Left ventricle myocardium superior (tissue), 1 donor: ENCODE measurements around the gene HAGHL. TPM values are rescaled to one million over a fixed set of nuclear protein-coding genes. Genes with fewer than 3 reads are reported as not detected.
"Not testable (repeated sequence)": the region's sequence is repeated elsewhere in the genome, so short reads cannot be mapped to it uniquely, and the experiment has no call there.

Source experiments
- ATAC-seq: fragments of 200-7000 bp; cut with Tn5 transposase; one replicate; pipeline ENCODE4 v1.9.1; 2020; ENCODE audit warnings: mild to moderate bottlenecking, moderate library complexity
- DNase-seq: peaks from one replicate; pipeline ENCODE4 v3.0.0-alpha.2; 2020
- intact Hi-C: fragments of 100-400 bp; cut with micrococcal nuclease; formaldehyde crosslinking; loops from one replicate; pipeline ENCODE4 v1.11.0; 2022
- total RNA-seq: library from RNA; stranded (reverse); fragmentation: NEBNext Ultra II Directional; extraction: Animal tissue kit (Norgen Biotek cat#: 25700); gene quantifications from one replicate; pipeline ENCODE4 v1.2.1, GENCODE V29; 2021
- donor health status: DM: no; HTN: yes; CAD: no; lungs with severe emphysema.

The HAGHL gene
- total RNA-seq, 1 donor from 2014 or later = 13.6 TPM

DNA sequence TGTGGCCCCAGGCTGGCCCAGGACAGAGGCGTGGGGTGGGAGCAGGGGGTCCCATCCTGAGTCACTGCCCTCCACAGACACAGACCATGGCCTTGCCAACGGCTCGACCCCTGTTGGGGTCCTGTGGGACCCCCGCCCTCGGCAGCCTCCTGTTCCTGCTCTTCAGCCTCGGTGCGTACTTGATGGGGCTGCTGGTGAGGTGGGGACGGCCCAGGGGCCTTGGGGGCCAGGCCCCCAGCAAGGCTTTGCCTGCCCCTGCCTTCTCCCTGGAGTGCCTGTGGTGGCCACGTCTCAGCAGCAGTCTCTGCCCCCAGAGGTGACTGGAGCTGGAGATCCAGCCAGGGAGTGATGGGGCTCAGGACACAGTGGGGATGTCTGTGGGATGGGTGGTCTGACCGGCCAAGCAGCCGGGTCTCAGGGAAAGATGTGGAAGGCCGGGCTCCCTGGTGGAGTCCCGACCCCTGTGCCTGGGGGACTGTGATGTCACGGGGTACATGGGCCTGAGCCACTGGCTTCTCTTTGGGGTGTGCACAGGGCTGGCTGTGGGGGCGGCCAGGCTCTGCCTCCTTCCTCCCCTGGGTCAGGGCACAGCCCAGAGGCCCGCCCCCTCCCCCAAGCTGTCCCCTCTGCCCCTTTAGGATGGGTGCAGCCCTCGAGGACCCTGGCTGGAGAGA, 35.8 kb downstream of the HAGHL start:
- no peak for DNase-seq
- ATAC-seq = no peak
- intact Hi-C loops = no loop called here

DNA sequence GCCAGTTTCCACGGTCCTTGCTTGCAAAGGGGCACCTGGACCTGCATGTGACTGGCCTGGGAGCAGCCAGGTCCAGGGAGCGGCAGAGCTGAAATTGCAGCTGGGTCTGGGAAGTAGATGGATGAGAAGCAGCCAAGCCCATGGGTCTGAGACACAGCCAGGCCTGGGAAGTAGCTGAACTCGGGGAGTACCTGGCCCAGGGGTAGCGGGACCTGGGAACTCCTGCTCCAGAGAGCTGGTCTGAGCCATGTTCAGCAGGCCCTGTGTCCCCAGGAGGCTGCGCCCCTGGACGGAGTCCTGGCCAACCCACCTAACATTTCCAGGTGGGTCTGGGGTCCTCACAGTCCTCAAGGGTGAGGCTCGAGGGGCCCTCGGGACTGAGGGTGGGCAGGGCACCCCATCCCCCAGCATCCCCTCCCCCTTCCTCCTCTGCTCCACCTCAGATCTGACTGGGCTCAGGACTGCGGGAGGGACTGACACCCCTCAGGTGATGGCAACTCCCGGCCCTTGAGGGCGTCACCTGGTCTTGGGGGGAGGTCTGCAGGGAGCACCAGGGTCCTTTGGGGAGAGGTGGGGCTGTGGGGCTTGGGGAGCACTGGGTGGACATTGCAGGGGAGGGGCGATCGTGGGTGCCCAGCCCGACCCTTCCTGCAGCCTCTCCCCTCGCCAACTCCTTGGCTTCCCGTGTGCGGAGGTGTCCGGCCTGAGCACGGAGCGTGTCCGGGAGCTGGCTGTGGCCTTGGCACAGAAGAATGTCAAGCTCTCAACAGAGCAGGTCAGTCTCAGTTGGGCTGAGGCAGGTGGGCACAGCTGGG, 36.7 kb downstream of the HAGHL start:
- intact Hi-C loops = no loop called here
- DNase-seq (no peak), ATAC-seq (no peak)

DNA sequence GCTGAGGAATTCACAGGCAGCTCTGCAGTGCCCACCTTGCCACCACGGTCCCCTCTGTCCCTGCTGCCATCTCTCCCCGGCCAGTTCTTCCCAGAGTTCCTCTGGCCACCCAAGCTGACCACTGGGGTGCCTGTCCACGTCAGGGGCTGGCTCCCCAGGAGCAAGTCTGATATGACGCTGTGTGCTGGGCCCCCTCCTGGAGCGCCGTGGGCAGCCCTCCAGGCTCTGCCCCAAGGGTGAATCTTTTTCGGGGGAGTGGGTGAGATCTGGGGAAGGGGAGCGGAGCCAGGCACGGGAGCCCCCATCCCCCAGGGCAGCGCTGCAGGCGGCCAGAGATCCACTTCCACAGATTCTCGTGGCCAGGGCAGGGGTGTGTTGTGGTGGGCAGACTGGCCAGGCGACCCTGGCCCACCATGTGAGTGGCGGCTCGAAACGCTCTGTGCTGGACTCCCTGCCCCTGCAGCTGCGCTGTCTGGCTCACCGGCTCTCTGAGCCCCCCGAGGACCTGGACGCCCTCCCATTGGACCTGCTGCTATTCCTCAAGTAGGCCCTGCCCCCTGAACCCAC, 37.4 kb downstream of the HAGHL start:
- DNase-seq = no peak
- intact Hi-C loops = no loop called here

DNA sequence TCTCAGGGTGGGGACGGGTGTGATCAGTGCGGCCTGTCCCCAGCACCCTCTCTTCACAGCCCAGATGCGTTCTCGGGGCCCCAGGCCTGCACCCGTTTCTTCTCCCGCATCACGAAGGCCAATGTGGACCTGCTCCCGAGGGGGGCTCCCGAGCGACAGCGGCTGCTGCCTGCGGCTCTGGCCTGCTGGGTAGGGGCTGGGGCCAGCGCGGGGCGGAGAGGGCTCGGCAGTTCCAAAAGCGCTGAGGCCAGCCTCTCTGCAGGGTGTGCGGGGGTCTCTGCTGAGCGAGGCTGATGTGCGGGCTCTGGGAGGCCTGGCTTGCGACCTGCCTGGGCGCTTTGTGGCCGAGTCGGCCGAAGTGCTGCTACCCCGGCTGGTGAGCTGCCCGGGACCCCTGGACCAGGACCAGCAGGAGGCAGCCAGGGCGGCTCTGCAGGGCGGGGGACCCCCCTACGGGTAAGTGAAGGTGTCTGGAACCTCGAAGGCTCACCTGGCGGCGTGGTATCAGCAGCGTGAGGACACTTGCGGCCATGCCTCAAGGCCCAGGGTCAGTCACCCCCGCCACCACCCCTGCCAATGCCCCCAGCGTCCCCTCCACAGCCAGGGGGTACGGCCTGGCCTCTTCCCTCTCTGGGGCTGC, 38.1 kb downstream of the HAGHL start:
- ATAC-seq = no peak
- intact Hi-C loops = no loop called here
- no peak for DNase-seq

More for the DNA sequence above, 37.4 kb downstream of the HAGHL start:
- no peak for ATAC-seq

DNA sequence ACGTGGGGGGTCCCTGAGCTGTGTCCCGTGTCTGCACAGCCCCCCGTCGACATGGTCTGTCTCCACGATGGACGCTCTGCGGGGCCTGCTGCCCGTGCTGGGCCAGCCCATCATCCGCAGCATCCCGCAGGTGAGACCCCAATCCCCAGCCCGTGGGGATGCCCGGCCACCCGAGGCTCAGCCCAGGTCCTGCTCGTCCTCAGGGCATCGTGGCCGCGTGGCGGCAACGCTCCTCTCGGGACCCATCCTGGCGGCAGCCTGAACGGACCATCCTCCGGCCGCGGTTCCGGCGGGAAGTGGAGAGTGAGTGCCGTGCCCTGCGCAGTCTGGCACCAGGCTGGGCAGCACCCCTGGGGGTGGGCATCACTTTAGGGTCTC, 38.6 kb downstream of the HAGHL start:
- ATAC-seq = no peak
- DNase-seq = no peak
- intact Hi-C loops = no loop called here

DNA sequence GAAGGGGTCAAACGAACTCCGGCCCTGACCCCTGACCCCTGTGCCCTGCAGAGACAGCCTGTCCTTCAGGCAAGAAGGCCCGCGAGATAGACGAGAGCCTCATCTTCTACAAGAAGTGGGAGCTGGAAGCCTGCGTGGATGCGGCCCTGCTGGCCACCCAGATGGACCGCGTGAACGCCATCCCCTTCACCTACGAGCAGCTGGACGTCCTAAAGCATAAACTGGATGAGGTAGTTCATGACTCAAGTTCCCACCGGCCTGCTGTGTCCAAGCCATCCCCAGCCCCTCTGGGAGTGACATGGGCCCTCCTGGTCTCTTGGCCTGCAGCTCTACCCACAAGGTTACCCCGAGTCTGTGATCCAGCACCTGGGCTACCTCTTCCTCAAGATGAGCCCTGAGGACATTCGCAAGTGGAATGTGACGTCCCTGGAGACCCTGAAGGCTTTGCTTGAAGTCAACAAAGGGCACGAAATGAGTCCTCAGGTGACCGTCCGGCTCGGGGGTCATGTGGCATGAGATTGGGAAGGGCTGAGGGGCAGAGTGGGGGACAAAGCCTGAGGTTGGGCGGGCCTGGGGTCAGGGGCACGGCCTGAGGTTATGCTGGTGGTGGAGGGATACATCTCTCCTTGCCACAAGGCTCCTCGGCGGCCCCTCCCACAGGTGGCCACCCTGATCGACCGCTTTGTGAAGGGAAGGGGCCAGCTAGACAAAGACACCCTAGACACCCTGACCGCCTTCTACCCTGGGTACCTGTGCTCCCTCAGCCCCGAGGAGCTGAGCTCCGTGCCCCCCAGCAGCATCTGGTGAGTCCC, 39.3 kb downstream of the HAGHL start:
- DNase-seq = no peak
- intact Hi-C loops = no loop called here
- no peak for ATAC-seq

DNA sequence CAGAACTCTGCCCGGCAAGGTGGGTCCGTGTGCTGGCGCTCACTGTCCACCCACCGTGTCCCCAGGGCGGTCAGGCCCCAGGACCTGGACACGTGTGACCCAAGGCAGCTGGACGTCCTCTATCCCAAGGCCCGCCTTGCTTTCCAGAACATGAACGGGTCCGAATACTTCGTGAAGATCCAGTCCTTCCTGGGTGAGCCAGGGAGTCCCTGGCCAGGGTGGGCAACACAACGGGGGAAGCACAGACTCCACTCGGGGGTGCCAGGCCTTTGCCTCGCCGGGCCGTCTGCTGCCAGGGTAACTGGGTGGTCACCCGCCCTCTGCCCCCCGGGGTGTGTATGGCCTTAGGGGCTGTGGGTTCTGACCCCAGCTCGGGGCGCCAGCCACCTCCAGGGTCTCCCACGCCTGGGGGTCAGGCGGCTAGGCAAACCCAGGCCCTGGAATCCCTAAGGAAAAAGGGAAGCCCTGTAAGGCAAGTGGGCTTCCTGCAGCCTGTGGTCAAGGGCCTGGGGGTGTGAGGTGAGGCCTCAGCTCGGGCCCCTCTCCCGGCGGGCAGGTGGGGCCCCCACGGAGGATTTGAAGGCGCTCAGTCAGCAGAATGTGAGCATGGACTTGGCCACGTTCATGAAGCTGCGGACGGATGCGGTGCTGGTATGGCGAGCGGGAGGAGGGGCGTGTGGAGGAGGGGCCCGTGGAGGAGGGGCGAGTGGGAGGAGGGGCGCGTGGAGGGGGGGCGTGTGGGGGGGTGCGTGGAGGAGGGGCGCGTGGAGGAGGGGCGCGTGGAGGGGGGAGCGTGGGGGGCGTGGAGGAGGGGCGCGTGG, 40.1 kb downstream of the HAGHL start:
- DNase-seq (no peak), ATAC-seq (no peak)
- intact Hi-C loops = no loop called here

DNA sequence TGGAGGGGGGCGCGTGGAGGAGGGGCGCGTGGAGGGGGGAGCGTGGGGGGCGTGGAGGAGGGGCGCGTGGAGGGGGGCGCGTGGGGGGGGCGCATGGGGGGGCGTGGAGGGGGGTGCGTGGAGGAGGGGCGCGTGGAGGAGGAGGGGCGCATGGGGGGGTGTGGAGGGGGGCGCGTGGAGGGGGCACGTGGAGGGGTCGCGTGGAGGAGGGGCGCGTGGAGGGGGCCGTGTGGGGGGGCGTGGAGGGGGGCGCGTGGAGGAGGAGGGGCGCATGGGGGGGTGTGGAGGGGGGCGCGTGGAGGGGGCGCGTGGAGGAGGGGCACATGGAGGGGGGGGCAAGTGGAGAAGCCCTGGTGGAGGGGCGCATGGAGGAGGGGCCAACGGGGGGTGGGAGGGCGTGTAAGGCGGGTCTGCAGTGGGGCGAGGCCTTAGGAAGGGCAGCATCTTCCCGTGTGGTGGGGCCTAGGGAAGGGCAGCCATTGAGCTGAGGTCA, 40.9 kb downstream of the HAGHL start:
- ATAC-seq (no peak), DNase-seq (no peak)
- intact Hi-C loops = no loop called here

DNA sequence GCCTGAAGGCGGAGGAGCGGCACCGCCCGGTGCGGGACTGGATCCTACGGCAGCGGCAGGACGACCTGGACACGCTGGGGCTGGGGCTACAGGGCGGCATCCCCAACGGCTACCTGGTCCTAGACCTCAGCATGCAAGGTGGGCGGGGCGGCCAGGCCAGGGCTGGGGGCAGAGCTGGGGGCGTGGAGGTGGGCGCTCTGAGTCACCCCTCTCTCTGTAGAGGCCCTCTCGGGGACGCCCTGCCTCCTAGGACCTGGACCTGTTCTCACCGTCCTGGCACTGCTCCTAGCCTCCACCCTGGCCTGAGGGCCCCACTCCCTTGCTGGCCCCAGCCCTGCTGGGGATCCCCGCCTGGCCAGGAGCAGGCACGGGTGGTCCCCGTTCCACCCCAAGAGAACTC, 41.5 kb downstream of the HAGHL start:
- DNase-seq (no peak), ATAC-seq (no peak)
- intact Hi-C loops = no loop called here

DNA sequence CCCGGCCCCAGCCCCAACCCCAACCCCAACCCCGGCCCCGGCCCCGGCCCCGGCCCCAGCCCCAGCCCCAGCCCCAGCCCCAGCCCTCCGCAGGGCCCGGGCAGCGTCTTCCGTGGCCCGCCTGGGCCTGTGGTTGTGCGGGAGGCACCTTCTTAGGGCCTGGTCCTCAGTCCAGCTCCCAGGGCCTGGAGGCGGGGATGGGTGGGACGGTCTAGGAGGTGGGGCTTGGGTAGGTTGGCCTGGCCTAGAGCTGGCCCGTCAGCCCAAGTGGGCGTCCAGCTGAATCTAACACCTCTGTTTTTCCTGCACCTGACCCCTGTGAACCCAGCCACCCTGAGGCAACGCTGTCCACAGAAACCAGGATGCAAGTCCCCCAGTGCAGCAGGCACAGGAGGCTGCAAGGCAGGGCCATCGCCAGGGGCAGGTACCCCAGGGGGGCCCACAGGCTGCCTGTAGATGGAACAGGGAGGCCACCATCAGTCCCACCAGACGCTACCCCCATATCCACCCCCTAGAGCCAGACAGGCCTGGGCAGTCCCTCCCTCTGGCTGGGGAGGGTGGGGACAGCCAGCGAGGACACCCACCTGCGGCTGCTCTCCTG, 42.4 kb downstream of the HAGHL start:
- DNase-seq = no peak
- intact Hi-C loops = no loop called here
- no peak for ATAC-seq

DNA sequence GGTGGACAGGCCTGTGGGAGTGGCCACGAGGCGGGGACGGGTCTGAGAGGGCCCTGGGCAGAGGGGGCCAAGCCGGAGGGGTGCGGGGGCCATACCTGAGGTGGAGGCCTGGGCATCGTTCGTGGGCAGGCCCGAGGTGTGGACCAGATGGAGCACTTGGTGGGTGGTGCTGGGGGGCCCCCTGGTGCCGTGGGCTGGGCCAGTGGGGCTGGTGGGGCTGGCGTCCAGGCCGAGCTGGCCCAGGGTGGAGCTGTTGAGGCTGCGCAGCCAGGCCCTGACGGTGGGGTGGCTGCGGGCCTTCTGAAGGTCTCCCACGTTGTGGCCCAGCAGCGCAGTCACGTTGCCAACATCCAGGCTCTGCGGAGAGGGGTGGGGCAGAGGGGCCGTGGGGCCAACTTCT, 43.0 kb downstream of the HAGHL start:
- intact Hi-C loops = no loop called here
- DNase-seq (no peak), ATAC-seq (no peak)

DNA sequence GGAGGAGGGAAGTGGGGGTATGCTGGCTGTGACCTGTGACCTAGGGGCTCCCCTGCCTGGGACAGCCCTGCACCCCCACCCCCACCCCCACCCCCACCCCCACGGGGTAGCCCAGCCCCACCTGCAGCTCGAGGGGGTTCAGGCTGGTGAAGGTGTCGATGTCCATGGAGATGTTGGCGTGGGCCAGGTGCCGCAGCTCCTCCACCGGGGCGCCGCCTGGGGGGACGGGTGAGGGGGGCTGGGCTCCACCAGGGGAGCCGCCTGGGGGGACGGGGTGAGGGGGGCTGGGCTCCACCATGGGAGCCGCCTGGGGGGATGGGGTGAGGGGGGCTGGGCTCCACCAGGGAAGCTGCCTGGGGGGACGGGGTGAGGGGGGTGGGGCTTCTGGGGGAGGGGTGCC, 43.5 kb downstream of the HAGHL start:
- intact Hi-C loops = no loop called here
- DNase-seq (no peak), ATAC-seq (no peak)

DNA sequence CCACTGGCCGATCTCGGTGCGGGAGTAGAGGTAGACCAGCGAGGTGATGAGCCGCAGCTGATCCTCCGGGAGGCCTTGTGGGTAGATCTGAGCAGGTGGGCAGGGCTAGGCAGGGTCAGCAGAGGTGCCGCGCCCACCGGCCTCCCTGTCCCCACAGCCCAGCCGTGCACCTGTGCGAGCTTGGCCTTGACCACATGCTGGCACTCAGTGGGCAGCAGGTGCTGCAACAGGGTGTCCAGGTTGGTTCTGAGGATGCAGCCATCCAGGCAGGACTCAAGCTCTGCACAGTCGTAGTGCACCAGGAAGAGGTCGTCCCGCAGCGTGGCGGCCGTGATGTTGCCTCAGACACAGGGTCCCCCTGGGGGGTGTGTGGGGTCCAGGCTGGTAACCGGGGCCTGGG, 46.1 kb downstream of the HAGHL start:
- intact Hi-C loops = no loop called here
- ATAC-seq (no peak), DNase-seq (no peak)

DNA sequence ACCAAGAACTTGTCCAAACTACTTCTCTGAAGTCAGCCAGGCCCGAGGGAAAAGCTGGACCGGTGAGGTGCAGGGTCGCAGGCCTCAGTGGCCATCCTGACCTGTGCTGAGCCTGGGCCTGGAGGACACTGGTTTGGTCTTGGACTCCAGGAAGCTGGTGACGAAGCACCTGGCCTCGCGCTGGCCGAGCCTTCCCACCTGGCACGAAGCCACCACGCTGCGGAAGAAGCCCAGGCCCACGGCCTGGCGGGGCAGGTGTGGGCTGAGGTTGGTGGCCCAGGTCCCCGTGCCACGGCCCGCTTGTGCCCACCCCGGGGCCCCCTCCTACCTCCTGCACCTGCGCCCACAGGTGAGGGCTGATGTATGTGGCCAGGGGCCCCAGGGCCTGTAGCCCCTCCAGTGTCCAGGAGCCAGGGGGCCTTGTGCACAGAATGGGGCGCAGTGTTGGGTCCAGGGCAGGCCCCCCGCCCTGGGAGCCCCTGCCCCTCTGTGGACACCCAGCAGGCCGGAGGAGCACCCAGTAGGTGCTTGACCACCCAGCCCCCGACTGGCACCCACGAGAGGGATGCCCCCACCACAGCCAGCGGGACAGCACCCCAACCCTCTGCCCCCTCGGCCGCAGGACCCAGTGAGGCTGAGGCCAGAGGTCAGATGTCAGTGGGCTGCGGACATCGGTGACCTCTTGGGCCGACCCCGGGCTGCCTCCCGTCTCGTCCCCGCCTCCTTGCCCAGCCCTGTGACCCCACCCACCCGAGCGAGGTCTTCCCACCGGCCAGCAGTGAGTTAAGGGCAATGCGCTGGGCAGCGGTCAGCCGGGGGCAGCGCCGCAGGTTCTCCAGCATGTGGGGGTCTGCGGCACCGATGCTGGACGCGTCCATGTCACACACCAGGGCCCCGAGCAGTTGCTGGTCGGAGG, 47.4 kb downstream of the HAGHL start:
- DNase-seq (no peak), ATAC-seq (no peak)
- intact Hi-C loops = no loop called here

DNA sequence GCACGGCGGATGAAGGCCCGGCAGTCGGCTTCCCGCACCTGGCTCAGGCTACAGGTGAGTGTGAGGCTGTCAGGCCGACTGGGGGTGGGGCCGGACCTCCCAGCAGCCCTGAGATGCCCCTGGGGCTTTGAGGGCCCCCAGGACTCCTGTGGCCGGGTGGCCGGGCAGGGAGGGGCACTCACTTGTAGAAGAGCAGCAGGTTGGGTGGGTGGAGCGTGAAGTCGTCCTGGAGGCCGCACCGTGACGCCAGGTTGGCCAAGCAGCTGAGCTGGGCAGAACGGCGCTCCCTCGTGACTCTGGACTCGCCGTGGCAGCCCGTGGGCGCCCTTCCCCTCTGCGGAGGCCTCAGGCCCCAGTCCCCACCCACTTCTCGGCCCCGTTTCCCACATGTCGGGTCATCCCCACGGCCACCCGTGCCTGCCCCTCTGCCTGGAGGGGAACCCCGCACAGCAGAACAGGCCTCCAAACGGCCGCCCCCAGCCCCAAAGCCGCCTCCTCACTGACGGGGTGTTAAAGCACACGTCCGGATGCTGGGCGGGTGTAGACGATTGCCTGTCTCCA, 48.4 kb downstream of the HAGHL start:
- DNase-seq = no peak
- no peak for ATAC-seq
- intact Hi-C loops = no loop called here

DNA sequence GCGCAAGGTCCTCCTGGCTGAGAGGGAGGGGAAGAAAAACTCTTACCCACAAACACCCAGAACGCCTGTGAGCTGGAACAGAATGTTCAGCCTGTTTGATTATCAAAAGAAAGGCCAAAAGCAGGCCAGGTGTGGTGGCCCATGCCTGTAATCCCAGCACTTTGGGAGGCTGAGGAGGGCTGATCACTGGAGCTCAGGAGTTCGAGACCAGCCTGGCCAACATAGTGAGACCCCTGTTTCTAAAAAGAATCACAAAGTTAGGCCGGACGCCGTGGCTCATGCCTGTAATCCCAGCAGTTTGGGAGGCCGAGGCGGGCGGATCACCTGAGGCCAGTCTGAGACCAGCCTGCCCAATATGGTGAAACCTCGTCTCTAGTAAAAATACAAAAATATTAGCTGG, 49.4 kb downstream of the HAGHL start:
- intact Hi-C loops, DNase-seq, ATAC-seq: not testable (repeated sequence)

DNA sequence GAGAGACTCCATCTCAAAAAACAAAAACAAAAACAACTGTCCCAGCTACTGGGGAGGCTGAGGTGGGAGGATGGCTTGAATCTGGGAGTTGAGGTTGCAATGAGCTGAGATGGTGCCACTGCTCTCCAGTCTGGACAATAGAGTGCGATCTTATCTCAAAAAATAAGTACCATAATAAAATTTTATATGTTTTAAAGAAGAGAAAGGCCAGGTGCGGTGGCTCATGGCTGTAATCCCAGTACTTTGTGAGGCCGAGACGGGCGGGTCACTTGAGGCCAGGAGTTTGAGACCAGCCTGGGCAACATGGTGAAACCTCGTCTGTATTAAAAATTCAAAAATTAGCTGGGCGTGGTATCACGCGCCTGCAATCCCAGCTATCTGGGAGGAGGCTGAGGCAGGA, 49.9 kb downstream of the HAGHL start:
- ATAC-seq = no peak
- intact Hi-C loops = no loop called here

More for the DNA sequence above, 49.9 kb downstream of the HAGHL start:
- no peak for DNase-seq
